HepG2 (cell line): Measurements from ENCODE around the gene ACADVL. TPM values are rescaled to one million over a fixed set of nuclear protein-coding genes. Genes with fewer than 3 reads are reported as not detected.

ENCODE experiments used
- ADNP ChIP-seq: sonication (generic); formaldehyde crosslinking; IDR thresholded peaks from 2 replicates; pipeline ENCODE4 v1.4.0; 2020; ENCODE audit warnings: missing genetic modification reagents
- GATAD1 ChIP-seq: IDR thresholded peaks from 2 replicates; pipeline ENCODE4 v1.6.1; 2016; ENCODE audit warnings: missing genetic modification reagents, missing compliant biosample characterization
- HNRNPLL ChIP-seq: fragments of 200-400 bp; formaldehyde crosslinking; IDR thresholded peaks from 2 replicates; pipeline ENCODE4 v1.6.1; 2017; ENCODE audit warnings: mild to moderate bottlenecking, low read depth, low read length; ENCODE audit not compliant: poor library complexity, severe bottlenecking
- IRX3 ChIP-seq: sonication (generic); formaldehyde crosslinking; IDR thresholded peaks from 2 replicates; pipeline ENCODE4 v1.8.1; 2023; ENCODE audit warnings: mild to moderate bottlenecking, low read depth, missing genetic modification reagents, borderline replicate concordance
- KDM1A ChIP-seq: IDR thresholded peaks from 2 replicates; pipeline ENCODE4 v1.6.1; 2016; ENCODE audit warnings: missing compliant biosample characterization
- MXD1 ChIP-seq: sonication (generic); formaldehyde crosslinking; IDR thresholded peaks from 2 replicates; pipeline ENCODE4 v1.4.0; 2020; ENCODE audit warnings: mild to moderate bottlenecking, missing genetic modification reagents
- NFAT5 ChIP-seq: sonication (generic); formaldehyde crosslinking; IDR thresholded peaks from 2 replicates; pipeline ENCODE4 v1.4.0; 2020; ENCODE audit warnings: missing genetic modification reagents
- NFATC3 ChIP-seq: sonication (generic); formaldehyde crosslinking; IDR thresholded peaks from 2 replicates; pipeline ENCODE4 v1.5.1; 2020; ENCODE audit warnings: mild to moderate bottlenecking, missing genetic modification reagents
- NFKBIZ ChIP-seq: IDR thresholded peaks from 2 replicates; pipeline ENCODE4 v1.6.1; 2018; ENCODE audit warnings: missing genetic modification reagents, missing compliant biosample characterization
- NRL ChIP-seq: sonication (generic); formaldehyde crosslinking; IDR thresholded peaks from 2 replicates; pipeline ENCODE4 v1.5.0; 2020; ENCODE audit warnings: missing genetic modification reagents, mild to moderate bottlenecking, moderate library complexity, borderline replicate concordance
- ONECUT2 ChIP-seq: sonication (generic); formaldehyde crosslinking; IDR thresholded peaks from 2 replicates; pipeline ENCODE4 v1.4.0; 2020; ENCODE audit warnings: missing genetic modification reagents
- RFXAP ChIP-seq: sonication (generic); formaldehyde crosslinking; IDR thresholded peaks from 2 replicates; pipeline ENCODE4 v1.4.0; 2020; ENCODE audit warnings: missing genetic modification reagents, borderline replicate concordance
- SIX1 ChIP-seq: sonication (generic); formaldehyde crosslinking; IDR thresholded peaks from 2 replicates; pipeline ENCODE4 v1.4.0; 2020; ENCODE audit warnings: missing genetic modification reagents, borderline replicate concordance
- SMAD1 ChIP-seq: sonication (generic); formaldehyde crosslinking; IDR thresholded peaks from 2 replicates; pipeline ENCODE4 v1.4.0; 2020; ENCODE audit warnings: missing genetic modification reagents, low read depth, mild to moderate bottlenecking, borderline replicate concordance
- ZNF230 ChIP-seq: sonication (generic); formaldehyde crosslinking; IDR thresholded peaks from 2 replicates; pipeline ENCODE4 v1.4.0; 2020; ENCODE audit warnings: mild to moderate bottlenecking, missing genetic modification reagents
- ZNF414 ChIP-seq: sonication (generic); formaldehyde crosslinking; IDR thresholded peaks from 2 replicates; pipeline ENCODE4 v1.5.0; 2020; ENCODE audit warnings: missing genetic modification reagents
- ZNF513 ChIP-seq: sonication (generic); formaldehyde crosslinking; conservative IDR thresholded peaks from 2 replicates; pipeline ENCODE4 v1.5.0; 2020; ENCODE audit warnings: missing genetic modification reagents
- ZNF678 ChIP-seq: sonication (generic); formaldehyde crosslinking; IDR thresholded peaks from 2 replicates; pipeline ENCODE4 v1.4.0; 2020; ENCODE audit warnings: mild to moderate bottlenecking, missing genetic modification reagents
- ZSCAN12 ChIP-seq: sonication (generic); formaldehyde crosslinking; IDR thresholded peaks from 2 replicates; pipeline ENCODE4 v1.9.0; 2021; ENCODE audit warnings: mild to moderate bottlenecking, missing genetic modification reagents
- ZSCAN20 ChIP-seq: sonication (generic); formaldehyde crosslinking; IDR thresholded peaks from 2 replicates; pipeline ENCODE4 v1.4.0; 2020; ENCODE audit warnings: missing genetic modification reagents, mild to moderate bottlenecking, borderline replicate concordance
- polyA plus RNA-seq, 8 experiments: library from polyadenylated mRNA; depleted of rRNA in 3 of 8; stranded (reverse) in 7 of 8; unstranded in 1 of 8; fragments of >200 nt; fragmentation: Illumina TruSeq in 4 of 8; extraction: Trizol in 4 of 8; gene quantifications; 2 replicates each; pipeline versions ENCODE4 v1.2.1 to v1.2.3, GENCODE V29; 2011 to 2016; ENCODE audit warnings: low read depth in 4 of 8, missing spikeins in 1 of 8, mixed read lengths in 1 of 8; ENCODE audit not compliant: insufficient read depth in 1 of 8
- total RNA-seq, 5 experiments: library from RNA; depleted of rRNA; stranded (reverse); fragments of >200 nt; fragmentation: Illumina TruSeq; extraction: Trizol; gene quantifications; 2 replicates each; pipeline ENCODE4 v1.2.3, GENCODE V29; 2016; ENCODE audit warnings: low read depth in 1 of 5
- TF ChIP-seq, protein P1 (sequence below): sonication (generic); formaldehyde crosslinking; IDR thresholded peaks from 2 replicates; pipeline ENCODE4 v1.4.0; 2020; ENCODE audit warnings: missing genetic modification reagents

Gene ACADVL
- total and polyA plus RNA-seq, 2 of the 13 experiments (the other 11 are each of a cell fraction or from before 2014, with no cell fraction given): 219 to 412 TPM

DNA sequence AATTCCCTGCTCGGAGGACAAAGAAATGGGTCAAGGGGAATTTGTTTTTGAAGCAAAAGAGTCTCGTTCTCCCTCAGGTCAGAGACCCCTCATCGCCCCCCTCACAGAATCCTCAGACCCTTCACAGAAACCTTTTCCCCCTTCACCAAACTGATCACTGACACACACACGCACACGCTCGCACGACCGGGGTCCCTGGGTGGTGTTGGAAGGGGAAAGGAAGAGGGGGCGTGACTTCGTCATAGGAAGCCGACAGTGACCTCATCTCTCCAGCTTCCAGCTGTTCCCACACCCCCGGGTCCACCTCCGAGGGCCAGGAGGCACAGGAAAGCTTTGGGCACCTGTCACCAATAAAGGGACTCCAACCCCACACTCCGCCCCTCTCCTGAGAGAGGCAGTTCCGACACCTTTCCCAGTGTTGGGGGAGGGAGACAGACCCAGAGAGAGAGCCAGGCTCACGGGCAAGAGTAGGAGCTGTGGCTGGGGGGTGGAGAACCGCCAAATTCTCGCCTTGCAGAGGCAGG is 41.7 kb upstream of the ACADVL start (continued):
- TF ChIP-seq NFAT5 (CRISPR knock-in tag) (no peak), SIX1 (CRISPR knock-in tag) (no peak), GATAD1 (0 out of 2 replicates have a peak, but pooled peaks have one; percentile 26), SMAD1 (CRISPR knock-in tag) (no peak), ZNF414 (CRISPR knock-in tag) (no peak), ZNF230 (CRISPR knock-in tag) (no peak), HNRNPLL (no peak), ZNF678 (CRISPR knock-in tag) (no peak), ZNF513 (CRISPR knock-in tag) (no peak), ZSCAN12 (CRISPR knock-in tag) (no peak), IRX3 (CRISPR knock-in tag) (no peak), ADNP (CRISPR knock-in tag) (no peak), MXD1 (CRISPR knock-in tag) (no peak), ONECUT2 (no peak), KDM1A (no peak), RFXAP (CRISPR knock-in tag) (no peak), NRL (CRISPR knock-in tag) (no peak), ZSCAN20 (CRISPR knock-in tag) (no peak), NFKBIZ (no peak), NFATC3 (no peak)
- TF ChIP-seq, protein P1, sequence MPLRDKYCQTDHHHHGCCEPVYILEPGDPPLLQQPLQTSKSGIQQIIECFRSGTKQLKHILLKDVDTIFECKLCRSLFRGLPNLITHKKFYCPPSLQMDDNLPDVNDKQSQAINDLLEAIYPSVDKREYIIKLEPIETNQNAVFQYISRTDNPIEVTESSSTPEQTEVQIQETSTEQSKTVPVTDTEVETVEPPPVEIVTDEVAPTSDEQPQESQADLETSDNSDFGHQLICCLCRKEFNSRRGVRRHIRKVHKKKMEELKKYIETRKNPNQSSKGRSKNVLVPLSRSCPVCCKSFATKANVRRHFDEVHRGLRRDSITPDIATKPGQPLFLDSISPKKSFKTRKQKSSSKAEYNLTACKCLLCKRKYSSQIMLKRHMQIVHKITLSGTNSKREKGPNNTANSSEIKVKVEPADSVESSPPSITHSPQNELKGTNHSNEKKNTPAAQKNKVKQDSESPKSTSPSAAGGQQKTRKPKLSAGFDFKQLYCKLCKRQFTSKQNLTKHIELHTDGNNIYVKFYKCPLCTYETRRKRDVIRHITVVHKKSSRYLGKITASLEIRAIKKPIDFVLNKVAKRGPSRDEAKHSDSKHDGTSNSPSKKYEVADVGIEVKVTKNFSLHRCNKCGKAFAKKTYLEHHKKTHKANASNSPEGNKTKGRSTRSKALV (CRISPR knock-in tag): no peak
